K562 (cell line): Measurements from ENCODE around the gene RAP1GDS1. TPM values are rescaled to one million over a fixed set of nuclear protein-coding genes. Genes with fewer than 3 reads are reported as not detected.

Experiments used
- EGR1 ChIP-seq: fragments of 450-650 bp; conservative IDR thresholded peaks from 2 replicates; pipeline ENCODE4 v1.6.1; 2017; ENCODE audit warnings: mild to moderate bottlenecking
- HDAC3 ChIP-seq: fragments of 450-650 bp; IDR thresholded peaks from 2 replicates; pipeline ENCODE4 v1.6.1; 2018; ENCODE audit warnings: borderline replicate concordance, mild to moderate bottlenecking, moderate library complexity; ENCODE audit not compliant: partially characterized antibody
- MTA2 ChIP-seq: fragments of 450-650 bp; IDR thresholded peaks from 2 replicates; pipeline ENCODE4 v1.6.1; 2016; ENCODE audit warnings: low read depth
- RBM17 ChIP-seq: fragments of 200-400 bp; formaldehyde crosslinking; IDR thresholded peaks from 2 replicates; pipeline ENCODE4 v1.6.1; 2017; ENCODE audit warnings: low read depth, mild to moderate bottlenecking, low read length, borderline replicate concordance
- SMARCA4 ChIP-seq: fragments of 450-650 bp; IDR thresholded peaks from 2 replicates; pipeline ENCODE4 v1.6.1; 2016
- STAT5A ChIP-seq: IDR thresholded peaks from 2 replicates; pipeline ENCODE4 v1.6.1; 2012; ENCODE audit warnings: low read length, inconsistent platforms, borderline replicate concordance
- polyA plus RNA-seq, 8 experiments: library from polyadenylated mRNA; depleted of rRNA in 4 of 8; stranded (reverse) in 5 of 8; unstranded in 3 of 8; fragments of >200 nt; fragmentation: Nextera tagmentation in 2 of 8; fragmentation: Illumina TruSeq in 1 of 8; extraction: Ambion mirVana in 2 of 8; extraction: Trizol in 1 of 8; gene quantifications; 2 replicates each; pipeline versions ENCODE4 v1.2.1 to v1.2.3, GENCODE V29; 2011 to 2014; ENCODE audit warnings: inconsistent platforms in 1 of 8, missing spikeins in 1 of 8
- total RNA-seq, 7 experiments: library from RNA; depleted of rRNA in 6 of 7; stranded (reverse); fragments of >200 nt in 6 of 7; fragmentation: Illumina TruSeq in 2 of 7; extraction: Trizol in 2 of 7; gene quantifications; 2 replicates each; pipeline versions ENCODE4 v1.2.1 to v1.2.3, GENCODE V29; 2011 to 2021; ENCODE audit warnings: low replicate concordance in 1 of 7
- TF ChIP-seq, protein P1 (sequence below), 2 experiments: fragments of 450-650 bp; formaldehyde crosslinking in 1 of 2; IDR thresholded peaks; 2 replicates each; pipeline versions ENCODE4 v1.4.0 to v1.6.1; 2014 to 2020; ENCODE audit warnings: mild to moderate bottlenecking in 2 of 2, borderline replicate concordance in 1 of 2, low read depth in 1 of 2
- TF ChIP-seq, protein P2 (sequence below): fragments of 450-650 bp; formaldehyde crosslinking; IDR thresholded peaks from 2 replicates; pipeline ENCODE4 v1.4.0; 2020; ENCODE audit warnings: mild to moderate bottlenecking, moderate library complexity
- TF ChIP-seq, protein P3 (sequence below): fragments of 450-650 bp; formaldehyde crosslinking; IDR thresholded peaks from 2 replicates; pipeline ENCODE4 v1.4.0; 2022; ENCODE audit warnings: mild to moderate bottlenecking, moderate library complexity
- TF ChIP-seq, protein P4 (sequence below): sonication (generic); IDR thresholded peaks from 2 replicates; pipeline ENCODE4 v1.6.1; 2016

Gene RAP1GDS1
- total and polyA plus RNA-seq, 9 of the 15 experiments (the other 6 are each of a cell fraction or from before 2014, with no cell fraction given): 27.2 to 55.6 (median 31.5) TPM

DNA sequence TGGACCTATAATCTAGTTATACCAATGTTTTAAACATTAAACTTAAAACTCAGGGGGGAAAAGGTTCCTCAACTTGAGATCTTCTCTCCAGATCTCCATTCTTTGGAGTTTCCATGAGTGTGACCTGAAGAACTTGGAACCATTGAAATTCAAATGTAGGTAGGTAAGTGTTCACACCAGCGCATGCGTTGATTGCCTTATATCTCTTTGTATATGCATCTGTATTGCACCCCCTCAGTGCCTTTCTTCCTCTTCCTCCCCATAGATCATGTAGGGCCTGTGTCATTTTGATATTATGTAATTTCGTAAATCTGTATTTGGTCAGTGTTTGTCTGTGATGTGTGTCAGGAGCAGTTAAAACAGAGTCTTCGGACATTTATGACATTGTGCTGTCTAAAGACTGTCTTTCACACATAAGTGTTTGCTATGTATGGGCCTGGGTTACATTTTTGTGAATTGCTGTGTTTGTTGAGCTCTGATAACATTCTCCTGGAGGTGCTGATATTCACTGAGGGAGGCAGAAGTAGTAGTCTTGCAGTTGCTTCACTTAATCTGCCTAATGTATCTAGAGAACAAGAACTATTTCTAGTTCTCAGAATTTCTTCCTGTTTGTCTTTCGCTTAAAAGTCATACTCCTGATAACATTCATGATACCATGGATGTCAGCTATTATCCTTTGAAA is 126.3 kb downstream of the RAP1GDS1 start (continued):
- TF ChIP-seq, protein P1, sequence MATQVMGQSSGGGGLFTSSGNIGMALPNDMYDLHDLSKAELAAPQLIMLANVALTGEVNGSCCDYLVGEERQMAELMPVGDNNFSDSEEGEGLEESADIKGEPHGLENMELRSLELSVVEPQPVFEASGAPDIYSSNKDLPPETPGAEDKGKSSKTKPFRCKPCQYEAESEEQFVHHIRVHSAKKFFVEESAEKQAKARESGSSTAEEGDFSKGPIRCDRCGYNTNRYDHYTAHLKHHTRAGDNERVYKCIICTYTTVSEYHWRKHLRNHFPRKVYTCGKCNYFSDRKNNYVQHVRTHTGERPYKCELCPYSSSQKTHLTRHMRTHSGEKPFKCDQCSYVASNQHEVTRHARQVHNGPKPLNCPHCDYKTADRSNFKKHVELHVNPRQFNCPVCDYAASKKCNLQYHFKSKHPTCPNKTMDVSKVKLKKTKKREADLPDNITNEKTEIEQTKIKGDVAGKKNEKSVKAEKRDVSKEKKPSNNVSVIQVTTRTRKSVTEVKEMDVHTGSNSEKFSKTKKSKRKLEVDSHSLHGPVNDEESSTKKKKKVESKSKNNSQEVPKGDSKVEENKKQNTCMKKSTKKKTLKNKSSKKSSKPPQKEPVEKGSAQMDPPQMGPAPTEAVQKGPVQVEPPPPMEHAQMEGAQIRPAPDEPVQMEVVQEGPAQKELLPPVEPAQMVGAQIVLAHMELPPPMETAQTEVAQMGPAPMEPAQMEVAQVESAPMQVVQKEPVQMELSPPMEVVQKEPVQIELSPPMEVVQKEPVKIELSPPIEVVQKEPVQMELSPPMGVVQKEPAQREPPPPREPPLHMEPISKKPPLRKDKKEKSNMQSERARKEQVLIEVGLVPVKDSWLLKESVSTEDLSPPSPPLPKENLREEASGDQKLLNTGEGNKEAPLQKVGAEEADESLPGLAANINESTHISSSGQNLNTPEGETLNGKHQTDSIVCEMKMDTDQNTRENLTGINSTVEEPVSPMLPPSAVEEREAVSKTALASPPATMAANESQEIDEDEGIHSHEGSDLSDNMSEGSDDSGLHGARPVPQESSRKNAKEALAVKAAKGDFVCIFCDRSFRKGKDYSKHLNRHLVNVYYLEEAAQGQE (IDR thresholded peaks at IDR 0.05; ENCODE audit: borderline replicate concordance): no peak
- TF ChIP-seq, protein P1 (CRISPR knock-in tag; IDR thresholded peaks at IDR 0.05; ENCODE audit: low read depth): no peak
- TF ChIP-seq, protein P2, sequence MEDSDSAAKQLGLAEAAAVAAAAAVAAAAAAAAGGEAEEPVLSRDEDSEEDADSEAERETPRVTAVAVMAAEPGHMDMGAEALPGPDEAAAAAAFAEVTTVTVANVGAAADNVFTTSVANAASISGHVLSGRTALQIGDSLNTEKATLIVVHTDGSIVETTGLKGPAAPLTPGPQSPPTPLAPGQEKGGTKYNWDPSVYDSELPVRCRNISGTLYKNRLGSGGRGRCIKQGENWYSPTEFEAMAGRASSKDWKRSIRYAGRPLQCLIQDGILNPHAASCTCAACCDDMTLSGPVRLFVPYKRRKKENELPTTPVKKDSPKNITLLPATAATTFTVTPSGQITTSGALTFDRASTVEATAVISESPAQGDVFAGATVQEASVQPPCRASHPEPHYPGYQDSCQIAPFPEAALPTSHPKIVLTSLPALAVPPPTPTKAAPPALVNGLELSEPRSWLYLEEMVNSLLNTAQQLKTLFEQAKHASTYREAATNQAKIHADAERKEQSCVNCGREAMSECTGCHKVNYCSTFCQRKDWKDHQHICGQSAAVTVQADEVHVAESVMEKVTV (CRISPR knock-in tag): no peak
- no peak for TF ChIP-seq HDAC3
- TF ChIP-seq, protein P3, sequence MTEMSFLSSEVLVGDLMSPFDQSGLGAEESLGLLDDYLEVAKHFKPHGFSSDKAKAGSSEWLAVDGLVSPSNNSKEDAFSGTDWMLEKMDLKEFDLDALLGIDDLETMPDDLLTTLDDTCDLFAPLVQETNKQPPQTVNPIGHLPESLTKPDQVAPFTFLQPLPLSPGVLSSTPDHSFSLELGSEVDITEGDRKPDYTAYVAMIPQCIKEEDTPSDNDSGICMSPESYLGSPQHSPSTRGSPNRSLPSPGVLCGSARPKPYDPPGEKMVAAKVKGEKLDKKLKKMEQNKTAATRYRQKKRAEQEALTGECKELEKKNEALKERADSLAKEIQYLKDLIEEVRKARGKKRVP (CRISPR knock-in tag): no peak
- peak; percentile 52 for TF ChIP-seq SMARCA4
- TF ChIP-seq, protein P4, sequence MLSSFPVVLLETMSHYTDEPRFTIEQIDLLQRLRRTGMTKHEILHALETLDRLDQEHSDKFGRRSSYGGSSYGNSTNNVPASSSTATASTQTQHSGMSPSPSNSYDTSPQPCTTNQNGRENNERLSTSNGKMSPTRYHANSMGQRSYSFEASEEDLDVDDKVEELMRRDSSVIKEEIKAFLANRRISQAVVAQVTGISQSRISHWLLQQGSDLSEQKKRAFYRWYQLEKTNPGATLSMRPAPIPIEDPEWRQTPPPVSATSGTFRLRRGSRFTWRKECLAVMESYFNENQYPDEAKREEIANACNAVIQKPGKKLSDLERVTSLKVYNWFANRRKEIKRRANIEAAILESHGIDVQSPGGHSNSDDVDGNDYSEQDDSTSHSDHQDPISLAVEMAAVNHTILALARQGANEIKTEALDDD: no peak
- TF ChIP-seq STAT5A: 0 out of 2 replicates have a peak, but pooled peaks have one; percentile 8
- TF ChIP-seq MTA2: 0 out of 2 replicates have a peak, but pooled peaks have one; percentile 16
- TF ChIP-seq EGR1: no peak
- no peak for TF ChIP-seq RBM17
